SKM-1 (cell line): ENCODE data around the gene MED23.
A peak's percentile ranks its signal among the peaks of the same experiment; 100 is the strongest.
"Not testable (repeated sequence)": the region's sequence is repeated elsewhere in the genome, so short reads cannot be mapped to it uniquely, and the experiment has no call there.

ENCODE experiments used
- DNase-seq: peaks from one replicate; lab custom pipeline; 2025; ENCODE audit not compliant: unreplicated experiment; lab: John Stamatoyannopoulos, UW

MED23 gene

DNA sequence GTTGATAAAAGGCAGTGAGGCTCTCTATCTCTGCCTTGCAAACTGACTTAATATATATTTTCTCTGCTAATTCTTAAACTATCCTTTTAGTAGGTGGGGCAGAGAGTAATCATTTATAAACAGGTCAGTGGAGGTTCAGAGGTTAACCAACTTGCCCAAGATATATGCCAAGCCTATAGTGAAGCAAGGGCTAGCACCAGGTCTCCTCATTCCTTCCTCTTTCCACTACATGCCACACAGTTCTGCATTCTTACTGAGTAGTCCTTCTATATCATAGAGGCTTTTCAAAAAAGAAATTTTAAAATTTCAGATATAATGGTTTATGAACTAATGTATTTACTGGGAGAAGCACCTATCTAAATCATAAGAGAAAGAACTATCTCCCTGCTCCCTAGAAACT lies 46.5 kb downstream of the MED23 start:
- DNase-seq, result peak; percentile 68

DNA sequence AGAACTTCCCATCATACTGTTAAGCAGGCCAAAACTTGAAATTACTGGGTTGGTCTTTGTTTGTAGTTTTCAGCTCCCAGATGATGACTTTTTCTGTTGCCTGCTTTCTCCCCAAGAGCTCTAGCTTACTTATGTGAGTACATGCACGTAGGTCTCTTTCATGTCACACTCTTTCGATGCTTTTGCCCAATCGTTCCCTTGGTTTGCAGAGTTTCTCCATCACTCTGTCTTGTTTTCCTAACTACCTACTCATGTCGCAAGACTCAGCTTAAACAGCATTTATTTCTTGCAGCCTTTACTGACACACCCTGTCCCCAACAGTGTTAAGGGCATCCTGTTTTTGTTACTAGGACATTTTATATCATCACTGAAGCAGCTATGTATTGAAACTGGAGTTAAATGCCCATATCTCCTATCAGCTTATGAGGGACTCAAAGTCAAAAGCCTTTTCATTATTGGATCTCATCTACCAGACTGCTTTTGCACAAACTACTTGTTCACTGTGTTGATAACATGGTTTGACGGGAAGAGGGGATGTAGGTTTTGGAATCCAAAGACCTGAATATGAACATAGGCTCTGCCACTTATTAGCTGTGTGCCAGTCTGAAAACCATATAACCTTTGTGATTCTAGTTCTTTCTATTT lies 52.1 kb downstream of the MED23 start:
- peak; percentile 55 for DNase-seq

DNA sequence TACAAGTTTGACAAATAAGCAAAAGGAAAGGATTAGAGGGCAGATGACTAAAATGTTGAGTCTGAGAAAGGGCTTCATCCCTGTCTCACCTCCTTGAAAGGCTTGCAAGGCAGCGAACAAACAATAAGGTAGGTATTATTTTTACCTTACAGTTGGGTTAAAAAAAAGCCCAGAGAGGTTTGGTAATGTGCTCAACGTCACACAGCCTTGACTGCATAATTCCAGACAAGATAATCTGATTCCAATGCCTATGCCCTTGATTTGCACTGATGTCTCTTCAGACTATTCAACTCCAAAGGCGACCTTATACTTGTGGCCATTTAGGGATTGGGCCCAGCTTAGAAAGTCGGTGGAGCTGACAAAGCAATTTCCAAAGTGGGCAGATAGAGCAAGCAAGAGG lies 53.4 kb downstream of the MED23 start:
- no peak for DNase-seq

DNA sequence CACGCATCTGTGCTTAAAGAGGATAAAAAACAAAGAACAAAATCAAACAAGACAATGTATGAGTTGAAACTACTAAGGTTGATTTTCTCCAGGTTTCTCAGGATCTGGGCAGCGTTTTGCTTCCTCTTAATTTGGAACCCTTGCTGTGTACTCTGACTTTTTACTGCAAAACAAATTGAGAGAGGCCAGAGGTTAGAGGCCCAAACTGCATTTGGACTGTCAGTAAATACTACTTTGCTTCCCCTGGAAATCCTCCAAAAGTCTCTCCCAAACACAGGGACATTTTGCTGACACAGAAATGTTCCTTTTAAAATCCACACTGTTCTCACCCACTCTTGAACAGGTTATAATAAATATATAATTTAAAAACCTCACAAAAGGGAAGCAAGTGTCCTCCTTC lies 53.9 kb downstream of the MED23 start:
- no peak for DNase-seq

DNA sequence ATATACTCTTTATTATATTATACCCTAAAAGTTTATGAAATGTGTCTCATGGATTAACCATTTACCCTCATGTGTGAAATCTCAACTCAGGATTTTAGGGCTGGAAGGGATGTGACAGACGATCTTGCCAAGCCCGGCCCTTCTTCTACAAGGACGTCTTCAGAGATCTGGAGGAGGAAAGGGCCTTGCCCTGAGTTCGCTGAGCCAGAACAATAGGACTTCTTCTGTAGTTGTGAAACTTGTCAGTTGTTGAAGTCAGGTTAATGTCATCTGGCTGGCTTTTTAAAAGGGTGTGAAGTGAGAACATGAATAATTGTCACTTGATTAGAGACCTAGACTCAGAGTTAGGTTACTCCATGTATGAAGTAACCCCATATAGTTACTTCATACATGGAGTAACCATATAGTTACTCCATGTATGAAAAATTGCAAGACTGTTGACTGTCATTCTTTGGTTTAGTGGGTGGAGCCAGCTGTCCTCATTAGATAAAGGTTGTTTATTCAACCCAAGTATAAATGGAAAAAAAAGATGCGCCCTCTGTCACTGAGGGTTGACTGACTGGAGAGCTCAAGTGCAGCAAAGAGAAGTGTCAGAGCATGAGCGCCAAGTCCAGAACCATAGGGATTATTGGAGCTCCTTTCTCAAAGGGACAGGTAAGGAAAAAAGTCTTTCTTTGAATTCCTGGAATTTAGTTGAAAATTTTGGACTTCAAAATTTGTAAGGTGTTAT lies 55.2 kb downstream of the MED23 start, which contains the start of gene ARG1:
Gene ARG1 (plus strand): TSS at position 541 of the 730 bp plus-strand sequence. CDS start 57 bp downstream, at position 598.
- no peak for DNase-seq

DNA sequence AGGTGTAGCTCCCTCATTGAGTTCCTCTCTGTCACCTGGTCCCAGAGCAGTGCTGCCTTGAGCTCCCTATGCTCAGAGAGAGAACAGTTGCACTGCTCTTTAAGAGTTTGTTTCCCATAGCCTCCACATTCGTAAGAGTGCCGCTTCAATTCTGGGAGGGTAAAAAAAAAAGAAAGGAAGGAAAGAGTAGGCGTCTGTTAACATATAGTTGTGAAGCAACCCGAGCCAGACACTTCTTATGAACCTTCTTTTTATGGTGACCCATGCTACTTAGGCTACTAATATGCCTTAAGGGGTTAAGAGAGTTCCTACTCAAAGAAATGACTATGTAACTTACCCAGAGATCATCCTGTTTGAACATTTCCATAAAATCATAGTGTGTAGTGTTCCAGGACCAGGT lies 59.3 kb downstream of the MED23 start:
- no peak for DNase-seq

DNA sequence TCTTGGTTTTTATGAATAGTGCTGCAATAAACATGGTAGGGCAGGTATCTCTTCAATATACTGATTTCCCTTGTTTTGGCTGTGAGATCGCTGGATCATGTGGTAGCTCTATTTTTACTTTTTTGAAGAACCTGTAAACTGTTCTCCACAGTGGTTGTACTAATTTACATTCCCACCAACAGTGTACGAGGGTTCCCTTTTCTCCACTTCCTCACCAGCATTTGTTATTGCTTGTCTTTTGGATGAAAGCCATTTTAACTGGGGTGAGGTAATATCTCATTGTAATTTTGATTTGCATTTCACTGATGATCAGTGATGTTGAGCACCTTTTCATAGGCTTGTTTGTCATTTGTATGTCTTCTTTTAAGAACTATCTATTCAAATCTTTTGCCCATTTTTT lies 63.0 kb downstream of the MED23 start:
- no peak for DNase-seq

DNA sequence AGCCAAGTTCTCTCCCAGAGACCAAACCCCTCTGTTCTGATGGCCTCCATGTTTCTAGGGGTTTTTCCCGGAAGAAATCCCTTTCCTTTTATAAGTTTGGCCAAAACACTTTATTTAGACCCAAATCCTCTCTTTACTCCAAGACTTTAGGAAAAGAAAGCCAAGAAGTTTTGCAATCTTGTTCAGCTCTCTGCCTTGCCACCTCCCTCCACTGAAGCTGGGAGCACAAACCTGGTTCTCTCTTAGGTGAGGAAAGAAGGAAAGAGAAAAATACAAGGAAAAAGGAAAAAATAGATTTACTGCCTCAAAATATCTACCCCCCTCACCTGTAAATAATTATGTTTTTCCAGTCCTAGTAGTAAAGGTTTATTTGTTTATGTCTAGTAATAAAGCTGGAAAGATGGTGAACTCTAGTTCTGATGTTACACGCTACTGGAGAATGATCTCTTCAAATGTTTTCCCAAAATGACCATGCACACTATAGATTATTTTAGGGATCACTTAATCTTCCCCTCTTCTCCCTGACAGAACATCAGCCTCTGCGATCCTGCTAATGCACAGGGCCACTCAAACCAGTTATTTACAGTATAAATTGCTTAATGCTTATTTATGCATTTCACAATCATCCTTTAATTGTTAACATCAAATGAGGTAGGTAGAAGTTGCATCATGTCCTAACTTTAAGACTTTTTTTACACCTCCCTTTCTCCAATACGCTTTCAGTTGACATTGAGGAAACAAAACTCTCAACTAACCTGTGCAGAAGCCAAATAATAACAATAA lies 65.9 kb downstream of the MED23 start:
- DNase-seq, result no peak

DNA sequence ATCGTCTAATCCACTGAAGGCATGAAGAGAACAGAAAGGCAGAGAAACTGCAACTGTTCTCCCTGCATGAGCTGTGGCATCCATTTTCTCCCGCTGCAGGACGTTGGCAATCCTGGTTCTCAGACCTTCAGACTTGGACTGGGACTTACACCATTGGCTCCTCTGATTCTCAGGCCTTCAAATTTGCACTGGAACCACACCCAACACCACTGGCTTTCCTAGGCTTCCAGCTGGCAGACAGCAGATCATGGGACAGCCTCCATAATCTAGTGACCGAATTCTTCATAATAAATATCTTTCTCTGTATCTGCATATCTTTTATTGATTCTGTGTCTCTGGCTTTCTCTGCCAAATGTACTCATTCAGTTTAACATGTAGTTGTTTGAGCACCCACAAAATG lies 69.1 kb downstream of the MED23 start:
- no peak for DNase-seq

DNA sequence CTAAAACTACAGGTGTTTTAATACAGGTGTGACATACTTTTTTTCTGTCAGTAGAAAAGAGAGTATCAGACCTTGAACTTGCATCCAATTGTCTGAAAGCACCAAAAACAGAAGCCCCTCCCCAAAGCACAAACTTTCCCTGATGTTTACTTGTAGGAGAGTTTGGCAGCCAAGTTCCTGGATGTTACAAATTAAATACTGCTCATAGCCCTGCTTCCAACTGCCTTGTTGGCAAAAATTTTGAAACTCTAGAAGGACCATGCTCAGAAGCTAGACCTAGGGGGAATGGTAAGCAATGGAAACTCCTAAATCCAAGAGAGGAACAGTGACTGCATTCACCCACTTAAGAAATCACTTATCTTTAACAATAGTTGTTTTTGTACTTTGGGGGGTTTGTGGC lies 72.0 kb downstream of the MED23 start:
- no peak for DNase-seq

DNA sequence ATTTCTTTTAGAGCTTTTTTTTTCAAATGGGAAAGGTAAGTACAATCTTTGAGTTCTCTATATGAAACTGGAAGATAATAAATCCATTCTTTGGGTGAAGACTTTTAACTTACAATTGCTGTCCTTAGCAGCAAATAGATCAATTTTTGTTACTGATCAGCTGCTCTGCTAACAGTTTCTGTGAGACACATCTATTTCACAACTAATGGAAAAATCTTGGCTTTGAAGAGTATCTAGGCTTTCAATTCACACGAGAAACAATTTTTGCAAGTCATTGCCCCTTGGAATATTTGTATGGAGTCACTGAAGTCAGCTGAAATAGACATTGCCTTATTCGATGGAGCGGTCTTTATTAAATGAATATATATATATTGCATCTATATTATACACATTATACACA lies 75.5 kb downstream of the MED23 start:
- no peak for DNase-seq

DNA sequence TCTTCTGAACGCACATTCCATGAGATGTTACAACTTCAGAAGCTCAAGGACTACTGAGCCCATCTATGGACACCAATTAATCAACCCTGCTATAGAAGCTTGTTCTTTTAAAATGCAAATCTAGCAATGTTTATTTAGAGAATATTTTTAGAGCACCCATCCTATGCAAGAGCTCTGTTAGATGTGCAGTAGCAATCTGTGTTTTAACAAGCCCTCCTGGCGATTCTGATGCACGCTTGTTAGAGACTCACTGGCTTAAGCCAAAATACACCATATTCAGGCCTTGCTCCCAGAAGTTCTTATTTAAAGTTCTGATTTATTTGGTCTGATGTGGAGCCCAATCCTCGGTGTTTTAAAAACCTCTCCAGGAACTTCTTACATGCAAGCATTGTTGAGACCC lies 76.1 kb downstream of the MED23 start:
- no peak for DNase-seq

DNA sequence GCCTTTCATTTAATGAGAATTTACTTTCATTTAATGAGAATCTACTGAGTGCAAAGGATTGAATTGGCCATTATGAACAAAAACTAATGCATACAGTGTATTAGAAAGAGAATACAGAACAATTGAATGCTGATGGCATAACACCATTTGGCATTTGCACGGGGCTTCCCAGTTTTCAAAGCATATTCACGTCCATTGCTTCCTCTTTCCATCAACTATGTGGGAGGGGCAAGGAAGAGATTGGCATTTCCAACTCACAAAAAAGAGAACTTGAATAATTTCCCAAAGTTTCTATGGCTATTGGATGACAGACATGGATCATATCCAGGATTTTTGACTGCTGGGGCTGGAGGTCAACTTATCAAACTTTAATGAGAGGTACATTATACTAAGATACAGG lies 78.2 kb downstream of the MED23 start:
- DNase-seq, result no peak

DNA sequence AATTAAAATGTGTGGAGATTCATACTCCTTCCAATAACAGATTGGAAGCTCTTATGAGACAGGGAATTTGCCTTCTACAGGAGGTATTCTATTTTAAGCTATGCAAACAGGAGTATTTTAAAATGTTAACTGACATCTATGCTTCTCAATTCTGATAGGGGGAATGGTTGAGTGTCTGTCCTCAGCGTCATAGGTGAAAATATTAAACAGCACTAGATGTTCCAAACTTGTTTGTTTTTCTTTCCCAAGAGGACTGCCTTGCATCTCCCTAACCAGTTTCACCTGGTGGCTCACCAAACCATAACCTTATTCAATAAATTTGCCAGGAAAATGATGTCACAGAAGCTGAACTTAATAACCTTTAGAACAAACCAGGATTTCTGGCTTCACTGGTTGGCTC lies 79.6 kb downstream of the MED23 start:
- no peak for DNase-seq

DNA sequence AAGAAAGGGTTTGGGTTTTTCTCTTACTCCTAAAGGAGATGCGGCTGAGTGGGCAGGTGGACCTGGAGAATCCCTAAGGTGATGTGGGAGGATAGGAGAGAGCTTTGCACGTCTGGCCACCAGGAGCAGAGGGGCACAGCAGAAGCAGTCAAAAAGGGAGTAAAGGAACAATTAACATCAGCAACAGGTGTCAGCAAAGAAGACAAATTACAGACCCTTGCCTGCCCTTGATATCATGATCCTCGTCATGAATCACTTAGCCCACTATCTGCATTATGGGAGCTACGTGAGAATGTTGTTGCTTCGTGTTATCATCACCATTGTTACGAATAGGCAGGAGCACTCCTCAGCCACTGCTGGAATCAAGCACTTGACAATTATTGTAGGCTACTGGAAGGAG lies 80.6 kb downstream of the MED23 start:
- DNase-seq, result no peak

DNA sequence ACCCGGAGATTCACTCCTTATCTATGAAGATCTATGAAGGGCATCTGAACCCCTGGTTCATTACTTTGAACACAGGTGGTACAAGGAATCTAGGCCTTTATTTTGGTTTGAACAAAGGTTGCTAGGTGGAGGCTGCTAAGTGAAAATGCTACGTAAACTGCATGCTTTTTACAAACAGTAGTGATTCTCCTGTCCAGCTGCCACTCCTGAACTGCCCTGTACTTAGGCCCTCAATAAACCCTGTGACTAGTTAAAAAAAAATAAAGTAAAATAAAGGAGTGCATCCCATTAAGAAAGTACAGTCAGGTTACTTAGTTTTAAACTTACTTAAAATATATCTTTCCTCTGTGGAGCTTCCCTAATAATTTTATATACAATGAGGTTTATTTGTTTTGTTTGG lies 82.7 kb downstream of the MED23 start:
- DNase-seq, result no peak

DNA sequence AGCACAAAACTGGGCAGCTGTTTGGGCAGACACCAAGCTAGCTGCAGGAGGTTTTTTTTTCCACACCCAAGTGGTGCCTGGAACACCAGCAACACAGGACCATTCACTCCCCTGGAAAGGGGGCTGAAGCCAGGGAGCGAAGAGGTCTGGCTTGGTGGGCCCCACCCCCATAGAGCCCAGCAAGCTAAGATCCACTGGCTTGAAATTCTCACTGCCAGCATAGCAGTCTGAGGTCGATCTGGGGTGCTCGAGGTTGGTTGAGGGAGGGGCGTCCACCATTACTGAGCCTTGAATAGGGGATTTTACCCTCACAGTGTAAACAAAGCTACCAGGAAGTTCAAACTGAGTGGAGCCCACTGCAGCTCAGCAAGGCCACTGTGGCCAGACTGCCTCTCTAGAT lies 89.4 kb downstream of the MED23 start:
- not testable (repeated sequence) for DNase-seq

DNA sequence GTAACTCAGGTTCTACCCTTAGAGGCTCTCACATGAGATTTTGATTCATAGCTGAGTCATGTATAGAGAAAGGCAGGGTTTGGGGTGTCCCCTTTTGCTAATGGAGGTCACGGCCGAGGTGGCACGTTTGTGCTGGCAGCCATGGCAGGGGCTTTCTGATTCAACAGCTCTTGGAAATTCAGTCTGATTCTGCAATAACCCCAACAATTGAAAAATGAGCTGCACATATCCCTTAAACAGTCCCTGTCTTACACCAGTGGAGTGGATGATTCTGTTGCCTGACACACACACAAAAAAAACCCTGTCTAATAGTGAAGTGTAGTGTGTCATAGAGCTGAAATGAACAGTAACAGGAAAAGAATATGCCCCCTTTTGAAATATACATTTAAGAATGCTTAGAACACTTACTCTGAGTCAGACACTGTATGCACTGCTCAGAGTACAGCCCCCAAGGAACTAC lies 95.4 kb downstream of the MED23 start:
- DNase-seq, result no peak

DNA sequence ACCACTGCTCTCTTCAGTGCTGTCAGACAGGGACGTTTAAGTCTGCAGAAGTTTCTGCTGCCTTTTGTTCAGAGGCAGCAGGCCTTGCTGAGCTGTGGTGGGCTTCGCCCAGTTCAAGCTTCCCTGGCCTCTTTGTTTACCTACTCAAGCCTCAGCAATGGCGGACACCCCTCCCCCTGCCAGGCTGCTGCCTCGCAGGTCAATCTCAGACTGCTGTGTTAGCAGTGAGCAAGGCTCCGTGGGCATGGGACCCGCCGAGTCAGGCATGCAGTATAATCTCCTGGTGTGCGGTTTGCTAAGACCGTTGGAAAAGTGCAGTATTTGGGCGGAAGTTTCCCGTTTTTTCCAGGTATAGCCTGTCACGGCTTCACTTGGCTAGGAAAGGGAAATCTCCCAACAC lies 96.4 kb downstream of the MED23 start:
- not testable (repeated sequence) for DNase-seq

DNA sequence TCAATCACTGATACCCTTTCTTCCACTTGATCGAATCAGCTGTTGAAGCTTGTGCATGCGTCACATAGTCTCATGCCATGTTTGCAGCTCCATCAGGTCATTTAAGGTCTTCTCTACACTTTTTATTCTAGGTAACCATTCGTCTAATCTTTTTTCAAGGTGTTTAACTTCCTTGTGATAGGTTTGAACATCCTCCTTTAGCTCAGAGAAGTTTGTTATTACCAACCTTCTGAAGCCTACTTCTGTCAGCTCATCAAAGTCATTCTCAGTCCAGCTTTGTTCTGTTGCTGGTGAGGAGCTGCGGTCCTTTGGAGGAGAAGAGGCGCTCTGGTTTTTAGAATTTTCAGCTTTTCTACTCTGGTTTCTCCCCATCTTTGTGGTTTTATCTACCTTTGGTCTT lies 97.1 kb downstream of the MED23 start:
- not testable (repeated sequence) for DNase-seq

DNA sequence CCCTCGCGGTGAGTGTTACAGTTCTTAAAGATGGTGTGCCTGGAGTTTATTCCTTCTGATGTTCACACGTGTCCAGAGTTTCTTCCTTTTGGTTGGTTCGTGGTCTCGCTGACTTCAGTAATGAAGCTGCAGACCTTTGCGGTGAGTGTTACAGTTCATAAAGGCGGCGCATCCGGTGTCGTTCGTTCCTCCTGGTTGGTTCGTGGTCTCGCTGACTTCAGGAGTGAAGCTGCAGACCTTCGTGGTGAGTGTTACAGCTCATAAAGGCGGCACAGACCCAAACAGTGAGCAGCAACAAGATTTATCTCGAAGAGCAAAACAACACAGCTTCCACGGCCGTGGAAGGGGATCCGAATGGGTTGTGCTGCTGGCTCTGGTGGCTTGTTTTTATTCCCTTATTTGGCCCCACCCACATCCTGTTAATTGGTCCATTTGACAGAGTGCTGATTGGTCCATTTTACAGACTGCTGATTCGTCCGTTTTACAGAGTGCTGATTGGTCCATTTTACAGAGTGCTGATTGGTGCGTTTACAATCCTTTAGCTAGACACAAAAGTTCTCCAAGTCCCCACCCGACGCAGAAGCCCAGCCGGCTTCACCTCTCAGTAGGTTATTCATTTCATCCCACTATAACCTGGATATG lies 103.2 kb downstream of the MED23 start:
- DNase-seq, result no peak
